PC-9 (cell line): ENCODE data around the gene ALKBH5. TPM values are rescaled to one million over a fixed set of nuclear protein-coding genes. Genes with fewer than 3 reads are reported as not detected.
A peak's percentile ranks its signal among the peaks of the same experiment; 100 is the strongest.

ENCODE experiments used
- BruUV-seq: library from RNA; stranded (reverse); fragments of 400-500 nt; replicated peaks from 2 replicates; lab custom pipeline; 2021; lab: Mats Ljungman, UMichigan
- CTCF ChIA-PET: fragments of 300-600 bp; sonication (Branson Sonifier 250); formaldehyde crosslinking; loops from one replicate; lab custom pipeline; 2022; ENCODE audit warnings: antibody characterized with exemption; lab: Charles Lee
- POLR2A ChIA-PET: fragments of 300-600 bp; sonication (Branson Sonifier 250); formaldehyde crosslinking; loops from one replicate; lab custom pipeline; 2022; ENCODE audit warnings: antibody characterized with exemption; ENCODE audit not compliant: unreplicated experiment; lab: Charles Lee
- DNase-seq, 2 experiments: peaks; one replicate each; pipeline versions ENCODE4 v3.0.0 to v3.0.0-alpha.2; 2015 to 2022; ENCODE audit warnings: mixed read lengths in 1 of 2
- H2AFZ ChIP-seq: fragments of 200-600 bp; sonication (generic); 2 replicates; pipeline ENCODE4 v1.8.1; 2017; ENCODE audit warnings: antibody characterized with exemption
- H3F3A ChIP-seq: fragments of 200-600 bp; sonication (generic); 2 replicates; pipeline ENCODE4 v1.8.1; 2017; ENCODE audit warnings: antibody characterized with exemption, mild to moderate bottlenecking, low read depth; ENCODE audit not compliant: insufficient read depth
- H3K27ac ChIP-seq: fragments of 200-600 bp; sonication (generic); 2 replicates; pipeline ENCODE4 v1.6.1; 2016; ENCODE audit warnings: mixed run types
- H3K27me3 ChIP-seq: fragments of 200-600 bp; sonication (generic); 2 replicates; pipeline ENCODE4 v1.6.1; 2016; ENCODE audit warnings: low read depth, mixed run types; ENCODE audit not compliant: insufficient read depth
- H3K36me3 ChIP-seq: fragments of 200-600 bp; sonication (generic); 2 replicates; pipeline ENCODE4 v1.6.1; 2016; ENCODE audit warnings: low read depth, mixed run types
- H3K4me1 ChIP-seq: fragments of 200-600 bp; sonication (generic); replicated peaks from 2 replicates; pipeline ENCODE4 v1.6.1; 2016; ENCODE audit warnings: mixed run types; ENCODE audit not compliant: insufficient read depth
- H3K4me2 ChIP-seq: fragments of 200-600 bp; sonication (generic); 2 replicates; pipeline ENCODE4 v1.6.1; 2017; ENCODE audit warnings: mixed run types
- H3K4me3 ChIP-seq: fragments of 200-600 bp; sonication (generic); 2 replicates; pipeline ENCODE4 v1.6.1; 2016; ENCODE audit warnings: mixed run types
- H3K79me2 ChIP-seq: fragments of 200-600 bp; sonication (generic); 2 replicates; pipeline ENCODE4 v1.6.1; 2017; ENCODE audit warnings: low read depth, mixed run types
- H3K9me2 ChIP-seq: fragments of 200-600 bp; sonication (generic); 2 replicates; pipeline ENCODE4 v1.8.1; 2017; ENCODE audit warnings: mild to moderate bottlenecking; ENCODE audit not compliant: insufficient read depth
- H3K9me3 ChIP-seq: fragments of 200-600 bp; sonication (generic); 2 replicates; pipeline ENCODE4 v1.8.1; 2016; ENCODE audit warnings: low read depth; ENCODE audit not compliant: insufficient read depth
- H4K20me1 ChIP-seq: fragments of 200-600 bp; sonication (generic); 2 replicates; pipeline ENCODE4 v1.8.1; 2017; ENCODE audit not compliant: insufficient read depth
- EZH2 ChIP-seq: fragments of 200-600 bp; sonication (generic); IDR thresholded peaks from 2 replicates; pipeline ENCODE4 v1.8.0; 2017; ENCODE audit warnings: antibody characterized with exemption, low read depth
- intact Hi-C: fragments of 100-400 bp; cut with micrococcal nuclease; formaldehyde crosslinking; loops from one replicate; pipeline ENCODE4 v1.10.0; 2022; ENCODE audit not compliant: unreplicated experiment
- total RNA-seq: library from RNA; stranded (reverse); gene quantifications from 2 replicates; pipeline ENCODE4 v1.2.3, GENCODE V29; 2021
- TF ChIP-seq, protein P1 (sequence below): fragments of 200-600 bp; sonication (generic); conservative IDR thresholded peaks from 2 replicates; pipeline ENCODE4 v1.6.1; 2017; ENCODE audit warnings: mixed run types, antibody characterized with exemption, mild to moderate bottlenecking, moderate library complexity

ALKBH5 gene
- total RNA-seq, 1 experiment from 2014 or later, result 117 TPM

DNA sequence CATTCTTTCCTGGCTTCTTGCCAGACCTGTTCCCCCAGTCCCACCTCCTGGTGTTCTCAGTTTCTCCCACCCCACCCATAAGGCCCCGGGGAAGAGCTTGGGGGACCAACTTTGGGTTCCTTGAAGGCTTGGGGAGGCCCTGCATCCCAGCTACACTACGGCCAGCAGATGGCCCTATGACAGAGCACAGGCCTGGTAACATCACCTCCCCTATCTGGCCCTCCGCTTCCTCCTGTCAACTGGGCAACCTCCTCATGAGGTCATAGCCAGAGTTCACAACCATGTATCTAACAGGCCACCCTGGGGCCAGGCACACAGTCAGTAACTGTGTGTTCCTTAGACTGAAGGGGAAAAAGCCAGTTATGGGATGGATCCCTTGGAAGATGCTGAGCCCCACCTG, 43.7 kb upstream of the ALKBH5 start:
- no peak overlapping the region for H2AFZ ChIP-seq
- no peaks in the 10 kb centered on the region for H3K79me2 ChIP-seq
- no TSS peak for BruUV-seq
- H3K36me3 ChIP-seq, result no peaks in the 10 kb centered on the region
- peak in 1 of 2 experiments; percentile 22 for DNase-seq
- H4K20me1 ChIP-seq, result no peaks in the 10 kb centered on the region
- peaks cover 3% of the 10 kb centered on the region; the same call in 1 of the 2 replicates for H3K4me1 ChIP-seq
- H3K27me3 ChIP-seq, result no peaks in the 10 kb centered on the region
- POLR2A ChIA-PET, result interaction anchor here (0.6 kb wide), 1 partner anchor 374 kb away, joined by 4 read pairs; no protein-coding TSS in a partner anchor
- intact Hi-C loops, result loop anchor here (2.0 kb wide), 1 partner anchor 43 kb away; the partner anchor contains the start of gene ALKBH5
- no peak overlapping the region for H3K4me2 ChIP-seq
- CTCF ChIA-PET, result no interaction called here
- H3K27ac ChIP-seq, result no peak overlapping the region
- H3F3A ChIP-seq, result 0 out of 2 replicates have a peak, but pooled peaks cover 3% of the 10 kb centered on the region
- no peak overlapping the region for H3K4me3 ChIP-seq
- no peaks in the 10 kb centered on the region for H3K9me3 ChIP-seq
- H3K9me2 ChIP-seq, result no peaks in the 10 kb centered on the region
- TF ChIP-seq, protein P1, sequence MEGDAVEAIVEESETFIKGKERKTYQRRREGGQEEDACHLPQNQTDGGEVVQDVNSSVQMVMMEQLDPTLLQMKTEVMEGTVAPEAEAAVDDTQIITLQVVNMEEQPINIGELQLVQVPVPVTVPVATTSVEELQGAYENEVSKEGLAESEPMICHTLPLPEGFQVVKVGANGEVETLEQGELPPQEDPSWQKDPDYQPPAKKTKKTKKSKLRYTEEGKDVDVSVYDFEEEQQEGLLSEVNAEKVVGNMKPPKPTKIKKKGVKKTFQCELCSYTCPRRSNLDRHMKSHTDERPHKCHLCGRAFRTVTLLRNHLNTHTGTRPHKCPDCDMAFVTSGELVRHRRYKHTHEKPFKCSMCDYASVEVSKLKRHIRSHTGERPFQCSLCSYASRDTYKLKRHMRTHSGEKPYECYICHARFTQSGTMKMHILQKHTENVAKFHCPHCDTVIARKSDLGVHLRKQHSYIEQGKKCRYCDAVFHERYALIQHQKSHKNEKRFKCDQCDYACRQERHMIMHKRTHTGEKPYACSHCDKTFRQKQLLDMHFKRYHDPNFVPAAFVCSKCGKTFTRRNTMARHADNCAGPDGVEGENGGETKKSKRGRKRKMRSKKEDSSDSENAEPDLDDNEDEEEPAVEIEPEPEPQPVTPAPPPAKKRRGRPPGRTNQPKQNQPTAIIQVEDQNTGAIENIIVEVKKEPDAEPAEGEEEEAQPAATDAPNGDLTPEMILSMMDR, result peak; percentile 36; the same call in 1 of the 2 replicates
- no peak for TF ChIP-seq EZH2

- no peaks in the 10 kb centered on the region for H3K9me2 ChIP-seq
- no peaks in the 10 kb centered on the region for H3K27me3 ChIP-seq
- DNase-seq, result no peak
- POLR2A ChIA-PET, result interaction anchor here (0.7 kb wide), 1 partner anchor 78 kb away, joined by 3 read pairs; no protein-coding TSS in a partner anchor
- no peak overlapping the region for H3K4me2 ChIP-seq
- CTCF ChIA-PET, result no interaction called here
- peaks cover 5% of the 10 kb centered on the region; the same call in 1 of the 2 replicates for H3K4me1 ChIP-seq
- no peaks in the 10 kb centered on the region for H4K20me1 ChIP-seq
- no peaks in the 10 kb centered on the region for H3K79me2 ChIP-seq
- no peaks in the 10 kb centered on the region for H3K9me3 ChIP-seq
- intact Hi-C loops, result loop anchor here (1.0 to 2.0 kb wide), 2 partner anchors 42 to 78 kb away; partner anchors contain the start of gene ALKBH5
- no peak overlapping the region for H3K27ac ChIP-seq
- no peak for TF ChIP-seq EZH2
- TF ChIP-seq, protein P1, result no peak
- no peaks in the 10 kb centered on the region for H3K36me3 ChIP-seq
- no TSS peak for BruUV-seq
- no peak overlapping the region for H2AFZ ChIP-seq
- H3F3A ChIP-seq, result 0 out of 2 replicates have a peak, but pooled peaks cover 6% of the 10 kb centered on the region
- H3K4me3 ChIP-seq, result no peak overlapping the region
Observed at GRCh38 chr17:18140648-18141047, 43.0 kb upstream of the ALKBH5 start.

DNA sequence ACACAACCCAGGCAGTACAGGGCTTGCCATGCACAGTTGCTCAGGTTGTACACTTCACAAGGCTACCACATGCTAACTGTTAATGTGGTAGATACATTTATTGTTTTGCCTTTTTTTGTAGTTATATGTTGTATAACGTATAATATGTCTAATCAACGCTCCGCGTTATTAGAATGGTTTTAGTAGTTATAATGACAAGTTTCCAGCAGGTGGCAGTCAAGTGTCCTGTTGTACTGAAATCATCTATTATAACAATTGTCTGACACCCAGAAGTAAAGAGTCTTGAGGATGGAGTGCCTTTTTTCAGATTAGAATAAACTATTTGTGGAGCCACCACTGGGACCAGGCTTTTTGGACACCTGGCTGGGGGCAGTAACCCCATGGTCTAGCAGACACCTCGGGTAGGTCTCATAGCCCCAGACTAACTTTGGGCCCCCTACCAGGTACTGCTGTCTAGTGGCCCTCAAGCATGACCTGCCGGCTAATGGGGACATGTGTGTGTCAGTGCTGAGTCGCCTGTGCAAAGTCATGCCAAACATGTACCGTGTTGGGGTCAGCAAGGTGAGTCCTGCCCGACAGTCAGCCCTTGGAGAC, 42.3 kb upstream of the ALKBH5 start:
- Histone ChIP-seq H3K4me3 (no peak overlapping the region), H3K4me2 (no peak overlapping the region), H3K9me2 (no peaks in the 10 kb centered on the region), H4K20me1 (no peaks in the 10 kb centered on the region), H3K27ac (no peak overlapping the region), H3F3A (0 out of 2 replicates have a peak, but pooled peaks cover 6% of the 10 kb centered on the region), H3K4me1 (peaks cover 5% of the 10 kb centered on the region; the same call in 1 of the 2 replicates), H3K27me3 (no peaks in the 10 kb centered on the region), H3K36me3 (no peaks in the 10 kb centered on the region), H3K79me2 (no peaks in the 10 kb centered on the region), H3K9me3 (no peaks in the 10 kb centered on the region), H2AFZ (no peak overlapping the region)
- BruUV-seq, result no TSS peak
- intact Hi-C loops, result loop anchor here (1.0 to 2.0 kb wide), 2 partner anchors 41 to 77 kb away; partner anchors contain the start of gene ALKBH5
- TF ChIP-seq, protein P1, result peak; percentile 79
- TF ChIP-seq EZH2, result no peak
- CTCF ChIA-PET, result no interaction called here
- POLR2A ChIA-PET, result interaction anchor here (0.7 kb wide), 1 partner anchor 78 kb away, joined by 3 read pairs; no protein-coding TSS in a partner anchor
- peak in 1 of 2 experiments; percentile 30 for DNase-seq
